HG03025 (cell line): ENCODE results near the gene TPRG1L.
A peak's percentile ranks its signal among the peaks of the same experiment; 100 is the strongest.

Experiments
- ATAC-seq: cut with Tn5 transposase; IDR thresholded peaks from one replicate; pipeline ENCODE4 v1.9.1; 2021; ENCODE audit warnings: mild to moderate bottlenecking, moderate library complexity; ENCODE audit not compliant: unreplicated experiment, low FRiP score

The TPRG1L gene

DNA sequence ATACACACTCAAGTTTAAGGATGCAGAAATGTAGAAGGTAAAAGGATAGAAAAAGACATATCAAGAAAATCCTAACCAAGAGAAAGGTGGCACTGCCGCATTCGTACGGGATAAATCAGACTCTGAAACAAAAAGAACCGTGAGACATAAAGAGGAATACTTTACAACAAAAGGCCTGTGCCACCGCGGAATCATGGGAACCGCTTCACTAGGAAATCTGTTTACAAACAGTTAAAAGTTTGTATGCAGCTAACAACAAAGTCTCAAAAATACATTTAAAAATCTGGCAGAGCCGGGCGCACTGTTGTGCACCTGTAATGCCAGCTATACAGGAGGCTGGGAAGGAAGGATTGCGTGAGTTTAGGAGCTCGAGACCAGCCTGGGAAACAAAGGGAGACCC lies 17.0 kb downstream of the TPRG1L start:
- ATAC-seq, result no peak

DNA sequence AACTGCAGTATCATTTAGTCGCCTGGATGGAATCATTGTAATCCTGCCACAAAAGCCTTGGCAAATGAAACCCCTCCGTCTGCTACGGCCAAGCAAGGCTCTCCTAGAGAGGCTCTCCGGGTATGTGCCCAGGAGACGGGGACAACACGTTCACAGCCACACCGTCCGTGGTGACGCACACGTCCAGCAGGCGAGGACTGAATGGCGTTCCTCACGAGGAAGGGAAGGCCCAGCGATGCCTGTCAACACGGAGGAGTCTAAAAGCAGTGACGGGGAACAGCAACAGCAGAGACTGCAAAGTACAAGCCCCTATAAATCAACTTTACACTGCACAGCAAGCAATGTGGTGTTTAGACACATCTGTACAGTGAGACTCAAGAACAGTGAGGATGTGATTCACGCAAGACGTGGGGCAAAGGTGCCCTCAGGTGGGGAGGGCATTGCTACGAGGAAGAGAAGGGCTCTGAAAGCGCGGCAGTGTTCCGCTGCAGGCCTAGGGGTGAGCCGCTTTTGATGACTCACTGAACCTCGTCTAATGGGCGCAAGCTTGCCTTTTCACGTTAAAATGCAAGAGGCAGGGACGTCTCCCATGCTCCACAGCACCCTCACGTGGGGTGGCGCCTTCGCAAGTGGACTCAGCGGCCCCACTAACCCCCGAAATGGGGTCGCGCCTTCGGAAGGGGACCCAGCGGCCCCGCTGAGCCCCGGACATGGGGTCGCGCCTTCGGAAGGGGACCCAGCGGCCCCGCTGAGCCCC lies 18.3 kb downstream of the TPRG1L start:
- ATAC-seq, result no peak

DNA sequence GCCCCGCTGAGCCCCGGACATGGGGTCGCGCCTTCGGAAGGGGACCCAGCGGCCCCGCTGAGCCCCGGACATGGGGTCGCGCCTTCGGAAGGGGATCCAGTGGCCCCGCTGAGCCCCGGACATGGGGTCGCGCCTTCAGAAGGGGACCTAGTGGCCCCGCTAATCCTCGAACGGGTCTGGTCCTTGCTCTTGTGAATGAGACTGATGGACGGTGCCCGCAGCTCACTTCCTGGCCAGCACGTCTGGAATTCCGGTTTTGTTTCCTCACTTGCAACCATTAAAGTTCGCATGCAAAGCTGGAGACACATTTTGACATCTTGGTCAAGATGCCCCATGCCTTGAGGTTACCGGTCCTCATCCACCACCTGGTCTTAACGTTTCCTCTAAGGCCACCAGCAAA lies 19.5 kb downstream of the TPRG1L start:
- ATAC-seq, result no peak

DNA sequence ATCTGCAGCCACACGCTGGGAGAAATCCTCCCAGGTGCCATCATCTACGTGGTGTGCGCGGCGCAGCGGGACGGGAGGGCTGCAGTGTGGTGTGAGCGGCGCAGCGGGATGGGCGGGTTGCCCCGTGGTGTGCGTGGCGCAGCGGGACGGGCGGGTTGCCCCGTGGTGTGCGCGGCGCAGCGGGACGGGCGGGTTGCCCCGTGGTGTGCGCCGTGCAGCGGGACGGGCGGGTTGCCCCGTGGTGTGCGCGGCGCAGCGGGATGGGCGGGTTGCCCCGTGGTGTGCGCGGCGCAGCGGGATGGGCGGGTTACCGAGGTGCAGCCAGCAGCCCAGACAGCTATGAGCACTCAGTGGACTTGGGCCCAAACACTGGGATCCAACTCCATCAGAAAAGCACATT lies 20.4 kb downstream of the TPRG1L start:
- no peak for ATAC-seq

DNA sequence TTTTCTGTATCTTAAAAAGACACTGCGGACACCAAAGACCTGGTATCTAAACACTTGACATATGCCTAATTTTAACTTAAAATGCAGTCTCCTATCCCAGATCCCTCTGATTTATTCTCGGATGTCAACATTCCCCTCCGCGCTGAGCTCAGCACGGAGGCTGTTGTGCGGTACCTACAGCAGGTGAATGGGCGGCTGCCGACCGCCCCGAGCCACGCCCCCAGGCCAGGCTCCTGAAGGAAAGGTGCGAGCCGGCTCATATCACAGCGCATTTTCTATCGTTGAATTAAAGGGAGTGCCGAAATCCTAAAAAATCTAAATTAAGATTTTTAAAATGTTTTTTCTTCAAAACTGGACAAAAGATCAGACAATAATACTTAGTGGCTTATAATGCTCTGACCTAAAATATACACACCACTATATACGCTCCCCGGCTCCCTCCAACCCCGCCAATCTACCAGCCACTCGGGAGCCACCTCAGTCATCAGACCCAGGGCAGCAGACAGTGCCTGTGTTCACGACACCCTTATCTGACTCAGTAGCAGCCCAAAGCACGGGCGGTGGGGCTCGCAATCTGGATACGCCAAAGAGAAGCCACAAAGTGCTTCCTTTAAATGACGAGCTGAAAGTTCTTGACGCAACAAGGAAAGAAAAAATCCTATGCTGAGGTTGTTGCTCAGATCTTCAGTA lies 21.0 kb downstream of the TPRG1L start:
- no peak for ATAC-seq

DNA sequence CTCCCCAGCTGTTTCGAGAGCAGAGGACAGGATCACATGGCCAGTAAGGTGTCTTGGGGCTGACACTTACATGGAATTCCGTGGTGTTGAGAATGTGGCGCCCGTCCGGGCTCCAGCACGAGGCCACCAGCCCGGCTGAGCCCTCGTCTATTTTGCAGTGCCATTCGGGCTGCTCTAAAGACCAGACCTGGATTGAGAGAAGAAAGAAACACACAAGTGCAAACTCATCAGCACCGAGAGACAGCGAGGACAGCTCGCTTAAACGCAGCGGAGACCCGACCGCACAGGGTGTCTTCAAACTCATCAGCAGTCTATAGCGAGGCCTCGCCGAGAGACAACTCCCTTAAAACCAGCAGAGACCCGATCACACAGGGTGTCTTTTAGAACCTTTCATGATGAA lies 21.8 kb downstream of the TPRG1L start:
- no peak for ATAC-seq

DNA sequence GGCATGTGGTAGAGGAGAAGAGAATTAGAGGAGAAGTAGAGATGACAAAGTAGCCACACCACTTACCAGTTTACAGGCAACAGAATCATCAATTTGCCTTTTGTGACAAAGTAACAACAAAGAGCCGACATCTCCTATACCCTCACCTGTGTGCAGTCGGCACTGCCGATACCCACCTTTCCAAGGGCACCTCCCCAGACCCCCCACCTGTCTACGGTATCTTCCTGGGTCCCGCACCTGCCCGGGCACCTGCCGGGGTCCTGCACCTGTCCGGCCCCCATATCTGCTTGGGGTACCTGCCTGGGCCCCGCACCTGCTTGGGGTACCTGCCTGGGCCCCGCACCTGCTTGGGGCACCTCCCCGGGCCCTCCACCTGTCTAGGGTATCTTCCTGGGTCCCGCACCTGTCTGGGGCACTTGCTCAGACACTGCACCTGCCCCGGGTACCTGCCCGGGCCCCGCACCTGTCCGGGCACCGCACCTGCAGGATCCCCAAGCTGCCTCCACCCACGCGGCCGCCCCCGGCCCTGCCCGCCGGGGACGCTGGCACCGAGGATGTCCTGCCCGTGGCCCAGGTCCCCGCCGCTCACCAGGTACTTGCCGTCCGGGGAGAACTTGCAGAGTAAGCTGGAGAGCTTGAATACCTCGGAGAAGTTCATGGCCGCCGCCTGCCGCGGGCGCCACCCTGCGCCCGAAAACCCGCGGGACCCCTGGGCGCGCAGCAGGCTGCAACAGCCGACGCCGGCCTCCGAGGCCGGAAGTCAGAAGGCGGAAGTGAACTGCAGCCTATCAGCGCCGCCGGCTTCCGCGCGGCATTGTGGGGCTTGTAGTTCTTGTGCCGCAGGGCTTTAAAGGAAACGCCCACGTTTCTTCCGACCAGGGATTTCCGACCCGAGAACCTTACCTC lies 24.8 kb downstream of the TPRG1L start, which contains the start of gene WRAP73:
WRAP73 (minus strand) TSS at position 762 of the 906 bp plus-strand sequence; CDS start at position 658, 104 bp downstream.
- ATAC-seq, result peak; percentile 63

DNA sequence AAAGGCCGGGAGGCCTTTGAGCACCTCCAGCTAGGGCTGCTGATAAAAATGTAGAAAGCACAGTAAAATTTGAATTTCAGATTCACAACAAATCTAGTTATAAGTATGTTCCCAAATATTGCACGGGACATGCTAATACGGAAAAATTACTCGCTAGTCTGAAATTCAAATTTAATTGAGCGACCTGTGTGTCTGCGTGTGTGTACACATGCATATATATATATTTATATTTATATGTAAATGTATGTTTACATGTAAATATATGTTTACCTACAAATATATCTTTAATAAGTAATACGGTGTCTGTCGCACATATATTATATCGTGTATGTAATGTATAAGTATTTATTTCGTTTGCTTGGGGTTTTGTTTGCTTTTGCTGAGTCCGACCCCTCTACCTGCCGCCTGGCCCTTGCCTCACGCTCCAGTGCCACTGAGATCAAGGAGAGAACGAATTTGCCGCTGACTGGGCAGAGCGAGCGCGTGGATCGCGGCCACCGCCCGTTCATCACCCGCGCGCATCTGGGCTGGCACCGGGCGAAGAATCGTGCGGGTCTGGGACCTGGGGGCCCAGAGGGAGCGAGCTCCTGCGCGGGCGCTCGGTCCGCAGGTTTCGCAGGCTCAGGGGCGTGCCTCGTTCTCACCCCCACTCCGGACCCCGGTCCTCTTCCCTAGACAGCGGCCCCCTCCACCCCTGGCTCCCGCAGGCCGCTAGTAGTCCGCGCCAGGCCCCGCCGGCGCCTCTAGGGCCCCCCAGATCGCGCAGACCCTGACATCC lies 25.6 kb downstream of the TPRG1L start:
- ATAC-seq, result no peak

DNA sequence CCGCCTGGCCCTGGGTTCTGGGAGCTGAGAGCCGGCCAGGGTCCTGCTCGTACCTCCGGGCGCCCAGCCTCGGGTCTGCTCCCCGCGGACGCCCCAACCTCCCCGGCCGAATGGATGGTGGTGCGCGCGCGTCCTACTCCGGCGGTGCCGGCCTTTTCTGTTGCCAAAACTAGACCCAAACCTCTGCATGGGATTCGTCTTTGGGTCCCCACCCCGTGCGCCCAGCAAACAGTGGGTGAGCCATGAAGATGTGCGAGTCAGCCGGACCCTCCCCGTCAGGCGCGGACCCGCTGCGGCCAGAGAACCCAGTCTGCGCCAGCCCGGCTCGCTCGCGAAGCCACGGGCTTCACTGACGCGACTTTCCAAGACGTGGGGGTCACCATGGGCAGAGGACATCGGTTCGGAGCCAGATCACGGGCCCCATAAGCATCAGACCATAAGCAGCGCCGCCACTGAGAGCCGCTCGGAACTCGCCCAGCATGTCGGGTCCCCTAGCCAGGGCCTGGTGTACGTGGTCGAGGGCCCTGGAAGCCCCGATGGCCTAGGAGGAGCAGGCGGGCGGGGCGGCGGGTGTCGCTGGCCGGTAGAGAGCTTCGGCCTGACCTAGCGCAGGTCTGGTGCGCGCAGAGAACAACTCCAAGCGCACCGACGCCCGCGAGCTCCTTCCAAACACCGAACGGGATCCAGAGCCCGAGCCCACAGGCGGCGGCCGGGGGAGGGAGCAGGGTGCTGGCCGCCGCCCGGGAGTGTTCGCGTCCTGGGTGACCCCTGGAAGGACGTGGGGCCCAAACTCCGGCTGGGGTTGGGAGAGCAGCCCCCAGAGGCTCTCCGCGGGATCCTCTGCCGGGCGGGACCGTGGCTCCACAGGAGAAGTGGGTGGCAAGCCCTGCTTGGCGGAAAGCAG lies 26.5 kb downstream of the TPRG1L start:
- ATAC-seq, result no peak

DNA sequence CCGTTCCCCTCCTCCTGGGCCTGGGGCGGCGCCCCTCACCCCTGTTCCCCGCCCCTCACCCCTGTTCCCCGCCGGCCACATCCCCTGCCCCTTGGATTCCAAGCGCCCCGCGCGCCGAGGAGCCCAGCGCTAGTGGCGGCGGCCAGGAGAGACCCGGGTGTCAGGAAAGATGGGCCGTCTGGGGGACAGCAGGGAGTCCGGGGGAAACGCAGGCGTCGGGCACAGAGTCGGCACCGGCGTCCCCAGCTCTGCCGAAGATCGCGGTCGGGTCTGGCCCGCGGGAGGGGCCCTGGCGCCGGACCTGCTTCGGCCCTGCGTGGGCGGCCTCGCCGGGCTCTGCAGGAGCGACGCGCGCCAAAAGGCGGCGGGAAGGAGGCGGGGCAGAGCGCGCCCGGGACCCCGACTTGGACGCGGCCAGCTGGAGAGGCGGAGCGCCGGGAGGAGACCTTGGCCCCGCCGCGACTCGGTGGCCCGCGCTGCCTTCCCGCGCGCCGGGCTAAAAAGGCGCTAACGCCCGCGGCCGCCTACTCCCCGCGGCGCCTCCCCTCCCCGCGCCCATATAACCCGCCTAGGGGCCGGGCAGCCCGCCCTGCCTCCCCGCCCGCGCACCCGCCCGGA lies 27.2 kb downstream of the TPRG1L start, which contains the start of gene TP73:
TP73 (plus strand) TSS at position 587 of the 618 bp plus-strand sequence. CDS start 29,850 bp downstream, outside the sequence.
- ATAC-seq, result no peak

DNA sequence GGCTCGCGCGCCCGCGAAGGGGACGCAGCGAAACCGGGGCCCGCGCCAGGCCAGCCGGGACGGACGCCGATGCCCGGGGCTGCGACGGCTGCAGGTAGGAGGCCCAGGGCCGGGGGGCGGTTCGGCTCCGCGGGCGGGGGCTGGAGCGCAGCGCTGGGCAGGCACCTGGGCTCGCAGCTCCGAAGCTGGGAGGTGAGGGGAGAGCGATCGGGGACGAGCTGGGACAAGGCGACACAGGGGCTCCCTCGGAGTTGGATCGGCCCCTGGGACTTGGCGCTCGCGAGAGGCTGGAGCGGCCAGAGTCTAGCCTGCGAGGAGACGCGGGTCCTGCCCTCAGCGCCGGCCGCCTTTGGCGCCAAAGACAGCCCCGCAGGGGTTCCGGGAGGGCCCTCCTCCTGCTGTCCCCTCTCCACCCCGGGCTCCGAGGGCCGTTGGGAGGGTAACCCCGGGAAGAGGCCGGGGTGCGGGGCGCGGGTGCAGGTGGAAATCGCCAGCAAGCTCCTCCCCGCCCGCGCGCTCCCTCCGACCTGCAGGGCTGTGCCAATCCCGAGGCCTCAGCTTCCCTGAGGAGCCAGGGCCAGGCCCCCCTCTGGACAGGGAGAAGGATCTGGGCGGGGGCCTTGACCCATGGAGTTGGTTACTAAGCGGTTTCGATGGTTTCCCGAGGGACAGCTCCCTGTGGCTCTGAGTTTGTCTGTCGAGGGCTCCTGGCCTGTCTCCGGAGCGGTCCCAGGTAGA lies 27.9 kb downstream of the TPRG1L start:
- ATAC-seq, result no peak

DNA sequence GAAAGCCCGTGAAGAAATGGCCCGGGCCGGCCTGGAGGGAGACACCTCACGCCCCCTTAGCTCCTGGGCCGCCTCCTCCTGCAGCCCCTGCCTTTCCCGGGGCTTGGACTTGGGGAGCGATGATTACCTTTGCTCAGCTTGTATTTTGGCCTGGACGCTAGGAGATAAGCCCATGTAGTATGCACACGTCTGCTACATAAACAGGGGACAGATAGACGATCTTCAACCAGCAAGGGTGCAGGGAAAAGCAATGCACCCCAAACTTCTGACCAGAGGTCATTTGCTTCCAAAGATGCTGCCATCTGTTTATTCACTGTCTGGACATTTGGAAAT lies 28.4 kb downstream of the TPRG1L start:
- ATAC-seq, result no peak

DNA sequence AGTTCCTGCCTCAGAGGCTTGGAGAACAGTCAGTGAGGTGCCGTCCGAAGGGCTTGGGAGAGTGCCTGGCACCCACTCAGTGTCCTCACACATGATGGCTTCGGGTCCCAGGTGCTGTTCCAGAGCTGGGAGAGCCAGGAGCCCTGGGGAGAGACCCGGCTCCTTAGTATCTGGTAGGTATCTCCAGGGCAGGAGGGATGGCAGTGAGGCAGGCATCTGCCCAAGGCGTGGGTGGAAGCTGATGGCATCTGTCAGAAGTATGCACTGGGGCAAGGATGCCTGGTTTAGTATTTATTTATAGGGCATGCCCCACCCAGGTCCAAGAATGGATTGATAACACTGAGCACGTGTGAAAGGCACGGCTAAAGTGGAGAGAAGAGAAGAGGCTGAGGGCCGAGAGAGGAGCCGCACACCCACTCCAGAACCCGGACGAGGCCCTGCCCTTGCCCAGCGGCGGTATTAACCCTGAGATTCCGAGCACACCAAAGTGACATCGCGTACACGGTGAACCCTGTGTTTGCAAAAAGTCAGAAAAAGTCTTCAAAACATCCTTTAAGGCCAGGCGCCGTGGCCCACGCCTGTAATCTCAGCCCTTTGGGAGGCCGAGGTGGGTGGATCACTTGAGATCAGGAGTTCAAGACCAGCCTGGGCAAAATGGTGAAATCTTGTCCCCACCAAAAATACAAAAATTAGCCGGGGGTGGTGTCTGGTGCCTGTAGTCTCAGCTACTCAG lies 29.9 kb downstream of the TPRG1L start:
- no peak for ATAC-seq

DNA sequence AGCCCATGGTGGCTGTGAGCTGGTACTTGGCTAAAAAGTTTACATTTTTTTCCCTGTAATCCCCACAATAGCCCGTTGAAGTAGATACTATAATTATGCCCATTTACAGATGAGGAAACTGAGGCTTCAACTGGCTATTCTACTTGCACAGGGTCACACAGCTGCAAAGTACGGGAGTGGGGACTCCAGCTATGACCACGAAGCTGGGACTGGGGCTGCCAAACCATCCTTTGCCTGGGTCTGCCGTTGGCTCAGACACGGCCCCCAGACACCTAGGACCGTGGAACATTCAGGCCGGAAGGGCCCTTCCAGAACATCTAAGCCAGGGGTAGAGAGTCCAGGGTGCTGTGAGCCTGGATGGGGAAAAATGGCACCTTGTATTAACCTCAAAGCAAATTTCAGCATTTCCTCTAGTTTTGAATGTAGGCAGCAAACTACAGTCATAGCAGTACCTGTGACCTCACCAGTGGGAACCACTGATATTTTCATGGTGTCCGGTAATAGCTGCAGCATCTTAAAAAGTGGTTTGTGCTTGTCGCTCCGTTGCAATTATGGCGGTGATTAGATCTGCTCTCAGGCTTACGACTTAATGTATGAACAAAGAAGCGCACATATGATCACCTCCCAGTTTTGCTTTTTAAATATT lies 31.8 kb downstream of the TPRG1L start:
- ATAC-seq, result no peak

DNA sequence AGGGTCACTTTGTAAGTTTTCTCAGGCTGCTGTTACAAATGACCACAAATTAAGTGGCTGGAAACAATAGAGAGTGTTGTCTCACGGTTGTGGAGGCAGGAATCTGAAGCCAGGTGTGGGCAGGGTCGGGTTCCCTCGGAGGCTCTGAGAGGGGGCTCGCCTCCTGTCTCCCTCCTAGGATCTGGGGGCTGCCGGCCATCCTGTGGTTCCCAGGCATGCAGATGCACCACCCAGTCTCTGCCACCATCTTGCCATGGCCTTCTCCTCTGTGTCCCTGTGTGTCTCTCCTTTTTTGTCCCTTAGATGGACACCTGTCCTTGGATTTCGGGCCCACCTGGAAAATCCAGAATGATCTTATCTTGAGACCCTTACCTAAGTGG lies 32.3 kb downstream of the TPRG1L start:
- ATAC-seq, result no peak

DNA sequence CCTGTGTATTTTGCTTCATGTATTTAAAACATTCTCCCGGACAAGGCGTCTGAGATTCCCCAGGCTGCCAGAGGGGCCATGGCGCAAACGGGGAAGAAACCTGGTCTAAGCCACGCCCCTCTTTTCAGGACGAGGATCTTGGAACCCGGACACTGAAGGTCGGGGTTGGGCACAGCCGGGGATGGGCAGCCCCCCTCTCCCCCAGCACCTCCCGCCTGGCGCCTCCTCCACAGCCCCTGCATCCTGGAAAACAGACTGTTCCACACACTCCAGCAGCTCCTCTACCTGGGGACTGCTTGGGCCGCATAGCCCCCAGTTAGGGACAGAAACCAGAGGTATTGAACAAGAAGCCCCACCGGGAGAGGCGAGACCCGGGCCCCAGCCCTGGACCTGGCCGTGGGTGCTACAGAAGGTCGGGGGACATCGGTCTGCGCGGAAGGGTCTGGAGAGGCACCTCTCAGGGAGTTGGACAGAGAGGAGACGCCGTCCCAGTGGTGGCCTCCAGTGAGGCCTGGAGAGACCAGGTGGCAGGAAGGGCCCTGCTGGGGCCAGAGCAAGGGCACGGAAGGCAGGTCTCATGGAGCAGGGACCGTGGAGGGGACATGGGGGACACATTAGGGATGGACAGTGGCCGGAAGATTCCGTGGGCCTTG lies 32.9 kb downstream of the TPRG1L start:
- no peak for ATAC-seq

DNA sequence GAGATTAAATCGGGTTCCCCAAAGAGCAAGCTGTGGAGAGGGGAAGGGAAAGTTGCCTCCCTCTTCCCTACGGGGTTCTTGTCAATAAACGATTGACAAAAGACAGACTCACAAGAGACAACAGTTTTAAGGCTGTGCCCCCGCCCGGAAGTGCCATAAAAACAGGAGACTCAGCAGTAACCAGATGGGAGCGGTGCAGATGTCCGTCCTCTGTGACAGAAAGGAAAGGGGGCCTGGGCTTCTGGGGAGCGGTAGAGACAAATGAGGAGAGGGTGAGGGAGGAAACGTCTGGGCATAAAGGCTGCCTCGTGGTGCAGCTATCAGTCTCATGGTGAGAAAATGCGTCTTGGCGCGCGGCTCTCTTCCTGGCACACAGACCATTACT lies 33.4 kb downstream of the TPRG1L start:
- no peak for ATAC-seq
